HCT116 (cell line): Measurements from ENCODE around the gene SCN1B. TPM values are rescaled to one million over a fixed set of nuclear protein-coding genes. Genes with fewer than 3 reads are reported as not detected.
"Not testable (repeated sequence)": the region's sequence is repeated elsewhere in the genome, so short reads cannot be mapped to it uniquely, and the experiment has no call there.

Experiments used
- ATAC-seq: fragments of 200-7000 bp; cut with Tn5 transposase; 2 replicates; pipeline ENCODE4 v1.9.1; 2020; ENCODE audit warnings: mild to moderate bottlenecking, moderate library complexity
- BruUV-seq: library from RNA; stranded (reverse); fragments of 400-500 nt; replicated peaks from 2 replicates; lab custom pipeline; 2021; lab: Mats Ljungman, UMichigan
- CTCF ChIA-PET: fragments of 300-600 bp; sonication (Branson Sonifier 250); formaldehyde crosslinking; loops from one replicate; lab custom pipeline; 2021; ENCODE audit warnings: antibody characterized with exemption; lab: Charles Lee
- POLR2A ChIA-PET: fragments of 300-600, 350-600 bp; sonication (Branson Sonifier 250); formaldehyde crosslinking; loops from one replicate; lab custom pipeline; 2021; ENCODE audit warnings: antibody characterized with exemption; lab: Charles Lee
- RAD21 ChIA-PET, 2 experiments: fragments of 300-600 bp; sonication (Branson Sonifier 250); formaldehyde crosslinking; loops; one replicate each; lab custom pipeline; 2023; ENCODE audit warnings: low total read pairs in 2 of 2; ENCODE audit not compliant: uncharacterized antibody in 2 of 2, unreplicated experiment in 2 of 2, low non-redundant PET in 1 of 2; lab: Charles Lee
- DNase-seq: peaks from one replicate; pipeline ENCODE4 v3.0.0-alpha.2; 2010; ENCODE audit warnings: low read depth, low spot score
- H2AFZ ChIP-seq: fragments of 200-600 bp; shearing (Covaris generic), sonication (generic); 2 replicates; pipeline ENCODE4 v1.6.1; 2017; ENCODE audit warnings: low read depth, mixed run types, mixed read lengths, antibody characterized with exemption, low read length; ENCODE audit not compliant: poor library complexity, severe bottlenecking
- H3K27ac ChIP-seq: 2 replicates; pipeline ENCODE4 v1.5.1; 2012; ENCODE audit warnings: low read depth, low read length
- H3K27me3 ChIP-seq: fragments of 200-600 bp; sonication (generic); 2 replicates; pipeline ENCODE4 v1.6.1; 2016; ENCODE audit warnings: mixed run types, low read length, mixed read lengths; ENCODE audit not compliant: insufficient read depth
- H3K36me3 ChIP-seq, 2 experiments: fragments of 200-500 bp in 1 of 2; fragments of 200-600 bp in 1 of 2; sonication (Bioruptor generic) in 1 of 2; sonication (generic) in 1 of 2; 2 replicates each; pipeline versions ENCODE4 v1.5.1 to v1.6.1; 2014 to 2016; ENCODE audit warnings: low read length in 2 of 2, inconsistent platforms in 1 of 2, mixed read lengths in 1 of 2, mixed run types in 1 of 2; ENCODE audit not compliant: insufficient read depth in 2 of 2, control insufficient read depth in 1 of 2
- H3K4me1 ChIP-seq, 2 experiments: fragments of 200-600 bp in 1 of 2; sonication (generic) in 1 of 2; 2 replicates each; pipeline versions ENCODE4 v1.5.1 to v1.6.1; 2012 to 2017; ENCODE audit warnings: low read length in 2 of 2, inconsistent platforms in 1 of 2, mild to moderate bottlenecking in 1 of 2, mixed read lengths in 1 of 2, mixed run types in 1 of 2, moderate library complexity in 1 of 2; ENCODE audit not compliant: insufficient read depth in 2 of 2, control insufficient read depth in 1 of 2
- H3K4me2 ChIP-seq: fragments of 200-600 bp; sonication (generic); 2 replicates; pipeline ENCODE4 v1.6.1; 2017; ENCODE audit warnings: mixed run types, low read length, mixed read lengths
- H3K4me3 ChIP-seq, 2 experiments: fragments of 200-600 bp in 1 of 2; sonication (generic) in 1 of 2; replicated peaks in 1 of 2; 2 replicates each; pipeline ENCODE4 v1.5.1; 2011 to 2016; ENCODE audit warnings: low read length in 2 of 2, control low read depth in 1 of 2, low read depth in 1 of 2, mild to moderate bottlenecking in 1 of 2, mixed read lengths in 1 of 2, mixed run types in 1 of 2
- H3K79me2 ChIP-seq: fragments of 200-600 bp; sonication (generic); 2 replicates; pipeline ENCODE4 v1.6.1; 2017; ENCODE audit warnings: mild to moderate bottlenecking, mixed run types, low read length, moderate library complexity, mixed read lengths; ENCODE audit not compliant: insufficient read depth
- H3K9ac ChIP-seq: fragments of 200-600 bp; sonication (generic); 2 replicates; pipeline ENCODE4 v1.6.1; 2016; ENCODE audit warnings: low read length, mixed read lengths
- H3K9me2 ChIP-seq: fragments of 200-600 bp; sonication (generic), shearing (Covaris generic); 2 replicates; pipeline ENCODE4 v1.6.1; 2017; ENCODE audit warnings: mixed run types, mild to moderate bottlenecking, moderate library complexity; ENCODE audit not compliant: insufficient read depth
- H3K9me3 ChIP-seq, 2 experiments: fragments of 200-500 bp in 1 of 2; fragments of 200-600 bp in 1 of 2; sonication (Bioruptor generic) in 1 of 2; sonication (generic) in 1 of 2; 2 replicates each; pipeline ENCODE4 v1.6.1; 2014 to 2017; ENCODE audit warnings: low read length in 2 of 2, mixed read lengths in 2 of 2, inconsistent platforms in 1 of 2, low read depth in 1 of 2, mild to moderate bottlenecking in 1 of 2, mixed run types in 1 of 2, moderate library complexity in 1 of 2; ENCODE audit not compliant: control insufficient read depth in 1 of 2, insufficient read depth in 1 of 2
- H4K20me1 ChIP-seq: fragments of 200-600 bp; sonication (generic), shearing (Covaris generic); 2 replicates; pipeline ENCODE4 v1.6.1; 2017; ENCODE audit warnings: mixed run types, mild to moderate bottlenecking, moderate library complexity; ENCODE audit not compliant: insufficient read depth
- CEBPB ChIP-seq: IDR thresholded peaks from 2 replicates; pipeline ENCODE4 v1.6.1; 2012; ENCODE audit warnings: low read depth
- CTCF ChIP-seq, 3 experiments: fragments of 200-600 bp in 1 of 3; sonication (generic) in 1 of 3; IDR thresholded peaks in 2 of 3; conservative IDR thresholded peaks in 1 of 3; 2 replicates each; pipeline ENCODE4 v1.5.1; 2012 to 2017; ENCODE audit warnings: low read depth in 2 of 3, low read length in 2 of 3, antibody characterized with exemption in 1 of 3, borderline replicate concordance in 1 of 3, control low read depth in 1 of 3, mild to moderate bottlenecking in 1 of 3, mixed read lengths in 1 of 3, mixed run types in 1 of 3, moderate library complexity in 1 of 3; ENCODE audit not compliant: insufficient read depth in 1 of 3
- EZH2 ChIP-seq: fragments of 200-600 bp; sonication (generic); IDR thresholded peaks from 2 replicates; pipeline ENCODE4 v1.6.1; 2017; ENCODE audit warnings: antibody characterized with exemption, mixed run types
- MAX ChIP-seq: IDR thresholded peaks from 2 replicates; pipeline ENCODE4 v1.6.1; 2012
- SP1 ChIP-seq: IDR thresholded peaks from 2 replicates; pipeline ENCODE4 v1.6.1; 2012; ENCODE audit warnings: low read depth
- TCF7L2 ChIP-seq: IDR thresholded peaks from 2 replicates; pipeline ENCODE4 v1.7.0; 2011; ENCODE audit warnings: borderline replicate concordance, inconsistent platforms; ENCODE audit not compliant: insufficient read depth, insufficient read length; ENCODE audit errors: extremely low read depth
- ZBTB33 ChIP-seq: IDR thresholded peaks from 2 replicates; pipeline ENCODE4 v1.6.1; 2011; ENCODE audit warnings: mild to moderate bottlenecking, low read length, moderate library complexity; ENCODE audit not compliant: insufficient replicate concordance; ENCODE audit errors: extremely low read depth
- intact Hi-C: fragments of 100-400 bp; cut with micrococcal nuclease; formaldehyde crosslinking; loops from 2 replicates; pipeline ENCODE4 v1.10.0; 2022
- total RNA-seq: library from RNA; stranded (reverse); gene quantifications from one replicate; pipeline ENCODE4 v1.2.1, GENCODE V29; 2021; ENCODE audit not compliant: unreplicated experiment

Gene SCN1B
- total RNA-seq, 1 experiment from 2014 or later, result 6.6 TPM

- no peaks in the 10 kb centered on the region for H3K9me3 ChIP-seq
- BruUV-seq, result no TSS peak
- DNase-seq (no peak), ATAC-seq (no peak)
- no peaks in the 10 kb centered on the region for H4K20me1 ChIP-seq
- peaks cover 12 to 26% of the 10 kb centered on the region in 2 experiments; a peak in 3 of 4 replicates for H3K4me1 ChIP-seq
- H3K36me3 ChIP-seq, result no peaks in the 10 kb centered on the region; a peak in 1 of 4 replicates
- no peaks in the 10 kb centered on the region for H3K27me3 ChIP-seq
- RAD21 ChIA-PET, result no interaction called here
- intact Hi-C loops, result no loop called here
- H3K4me2 ChIP-seq, result no peak overlapping the region
- H3K4me3 ChIP-seq, result no peak overlapping the region
- H3K79me2 ChIP-seq, result peaks cover 16% of the 10 kb centered on the region
- POLR2A ChIA-PET, result no interaction called here
- TF ChIP-seq ZBTB33 (no peak), SP1 (no peak), CTCF (IDR thresholded peaks at IDR 0.05 in 2 of 3, conservative IDR thresholded peaks at IDR 0.05 in 1 of 3; ENCODE audit: borderline replicate concordance in 1 of 3, insufficient read depth in 1 of 3, low read depth in 2 of 3, low read length in 2 of 3) (no peak), TCF7L2 (no peak), CEBPB (no peak), MAX (no peak), EZH2 (no peak)
- CTCF ChIA-PET, result no interaction called here
- no peak overlapping the region for H3K9ac ChIP-seq
- no peak overlapping the region for H2AFZ ChIP-seq
- no peak overlapping the region for H3K27ac ChIP-seq
- H3K9me2 ChIP-seq, result no peaks in the 10 kb centered on the region
Measured at GRCh38 chr19:34997071-34997617, 33.1 kb upstream of the SCN1B start.

GRCh38 chr19:34998224-34998623 lies 32.0 kb upstream of the SCN1B start:
- RAD21 ChIA-PET, H3K4me3 ChIP-seq, CTCF ChIA-PET, H3K9me2 ChIP-seq, H3K36me3 ChIP-seq, H3K27me3 ChIP-seq, H3K27ac ChIP-seq, BruUV-seq, DNase-seq, H4K20me1 ChIP-seq, POLR2A ChIA-PET, H3K9ac ChIP-seq, intact Hi-C loops, ATAC-seq, H3K4me2 ChIP-seq, H2AFZ ChIP-seq, H3K9me3 ChIP-seq: not testable (repeated sequence)
- peaks cover 26% of the 10 kb centered on the region for H3K79me2 ChIP-seq
- peaks cover 12 to 26% of the 10 kb centered on the region in 2 experiments; a peak in 3 of 4 replicates for H3K4me1 ChIP-seq
